ENCODE results near the gene MICB. TPM values are rescaled to one million over a fixed set of nuclear protein-coding genes. Genes with fewer than 3 reads are reported as not detected.

The MICB gene
- total RNA-seq, 1 experiment from 2014 or later = 4.3 TPM

GRCh38 chr6:31534011-31534410 is 36.1 kb downstream of the MICB start:
- peaks cover 18% of the 10 kb centered on the region for H3K4me1 Mint-ChIP-seq (ENCODE audit: insufficient read depth, unreplicated experiment)
- peaks cover 97% of the 10 kb centered on the region for H3K36me3 Mint-ChIP-seq (ENCODE audit: insufficient read depth, unreplicated experiment)
- DNase-seq (ENCODE audit: unreplicated experiment) = no peak
- no peak overlapping the region for H3K4me3 Mint-ChIP-seq (ENCODE audit: unreplicated experiment)
- intact Hi-C loops (cut with micrococcal nuclease) = no loop called here
- no peaks in the 10 kb centered on the region for H3K27me3 Mint-ChIP-seq (ENCODE audit: insufficient read depth, unreplicated experiment)
- POLR2A ChIA-PET = interaction anchor here (0.6 kb wide), 1 partner anchor 391 kb away, joined by 3 read pairs; no protein-coding TSS in a partner anchor
- BruUV-seq (replicated peaks) = no TSS peak
- CTCF ChIA-PET = interaction anchor here (1.1 kb wide), 1 partner anchor 12 kb away, joined by 3 read pairs; the partner anchor contains the start of gene ATP6V1G2
- H3K27ac Mint-ChIP-seq (ENCODE audit: low read depth, unreplicated experiment) = no peak overlapping the region
- no peak for TF ChIP-seq CTCF (IDR thresholded peaks at IDR 0.05; ENCODE audit: unreplicated experiment)
- H3K9me3 Mint-ChIP-seq (ENCODE audit: unreplicated experiment) = no peaks in the 10 kb centered on the region

- Mint-ChIP-seq H3K9me3 (ENCODE audit: unreplicated experiment) (no peaks in the 10 kb centered on the region), H3K27me3 (ENCODE audit: insufficient read depth, unreplicated experiment) (no peaks in the 10 kb centered on the region), H3K4me3 (ENCODE audit: unreplicated experiment) (no peak overlapping the region), H3K4me1 (ENCODE audit: insufficient read depth, unreplicated experiment) (peaks cover 24% of the 10 kb centered on the region), H3K27ac (ENCODE audit: low read depth, unreplicated experiment) (no peak overlapping the region), H3K36me3 (ENCODE audit: insufficient read depth, unreplicated experiment) (peaks cover 100% of the 10 kb centered on the region)
- no TSS peak for BruUV-seq (replicated peaks)
- DNase-seq (ENCODE audit: unreplicated experiment) = no peak
- ChIA-PET CTCF (interaction anchor here (1.1 kb wide), 1 partner anchor 12 kb away, joined by 3 read pairs; the partner anchor contains the start of gene ATP6V1G2), POLR2A (interaction anchor here (0.6 to 1.2 kb wide), 2 partner anchors 39 to 392 kb away, joined by 3 to 5 read pairs; no protein-coding TSS in a partner anchor)
- intact Hi-C loops (cut with micrococcal nuclease) = no loop called here
- no peak for TF ChIP-seq CTCF (IDR thresholded peaks at IDR 0.05; ENCODE audit: unreplicated experiment)
Measured at GRCh38 chr6:31534521-31535040, 36.6 kb downstream of the MICB start.

- BruUV-seq (replicated peaks) = no TSS peak
- no peaks in the 10 kb centered on the region for H3K9me3 Mint-ChIP-seq (ENCODE audit: unreplicated experiment)
- H3K27me3 Mint-ChIP-seq (ENCODE audit: insufficient read depth, unreplicated experiment) = no peaks in the 10 kb centered on the region
- H3K4me1 Mint-ChIP-seq (ENCODE audit: insufficient read depth, unreplicated experiment) = peaks cover 32% of the 10 kb centered on the region
- TF ChIP-seq CTCF (IDR thresholded peaks at IDR 0.05; ENCODE audit: unreplicated experiment) = no peak
- H3K36me3 Mint-ChIP-seq (ENCODE audit: insufficient read depth, unreplicated experiment) = peaks cover 100% of the 10 kb centered on the region
- H3K4me3 Mint-ChIP-seq (ENCODE audit: unreplicated experiment) = no peak overlapping the region
- ChIA-PET CTCF (interaction anchor here (1.1 to 1.2 kb wide), 2 partner anchors 11 to 19 kb away, joined by 3 read pairs; partner anchors contain the start of gene ATP6V1G2), POLR2A (interaction anchor here (0.9 to 1.2 kb wide), 2 partner anchors 40 to 117 kb away, joined by 4 to 5 read pairs; partner anchors contain the start of gene BAG6)
- DNase-seq (ENCODE audit: unreplicated experiment) = no peak
- intact Hi-C loops (cut with micrococcal nuclease) = no loop called here
- H3K27ac Mint-ChIP-seq (ENCODE audit: low read depth, unreplicated experiment) = no peak overlapping the region
Measured at GRCh38 chr6:31535538-31536324, 37.8 kb downstream of the MICB start.

- intact Hi-C loops (cut with micrococcal nuclease) = no loop called here
- no peak for DNase-seq (ENCODE audit: unreplicated experiment)
- no peaks in the 10 kb centered on the region for H3K9me3 Mint-ChIP-seq (ENCODE audit: unreplicated experiment)
- POLR2A ChIA-PET = interaction anchor here (0.6 to 6.8 kb wide), 6 partner anchors 10 to 138 kb away, joined by 3 to 173 read pairs (median 4); partner anchors contain the start of genes MCCD1 and MICB
- no TSS peak for BruUV-seq (replicated peaks)
- no peaks in the 10 kb centered on the region for H3K27me3 Mint-ChIP-seq (ENCODE audit: insufficient read depth, unreplicated experiment)
- H3K36me3 Mint-ChIP-seq (ENCODE audit: insufficient read depth, unreplicated experiment) = peaks cover 77% of the 10 kb centered on the region
- H3K4me1 Mint-ChIP-seq (ENCODE audit: insufficient read depth, unreplicated experiment) = peaks cover 32% of the 10 kb centered on the region
- CTCF ChIA-PET = interaction anchor here (0.6 to 1.9 kb wide), 7 partner anchors 13 to 296 kb away, joined by 3 to 8 read pairs (median 3); no protein-coding TSS in a partner anchor
- no peak for TF ChIP-seq CTCF (IDR thresholded peaks at IDR 0.05; ENCODE audit: unreplicated experiment)
- peak overlapping the region; percentile 71 for H3K4me3 Mint-ChIP-seq (ENCODE audit: unreplicated experiment)
- no peak overlapping the region for H3K27ac Mint-ChIP-seq (ENCODE audit: low read depth, unreplicated experiment)
Measured at GRCh38 chr6:31538805-31539400, 41.0 kb downstream of the MICB start.
